GM19351 (cell line): ENCODE data around the gene F10.

ENCODE experiments used
- ATAC-seq: cut with Tn5 transposase; IDR thresholded peaks from one replicate; pipeline ENCODE4 v1.9.1; 2021; ENCODE audit warnings: mild to moderate bottlenecking, moderate library complexity; ENCODE audit not compliant: unreplicated experiment

The F10 gene

DNA sequence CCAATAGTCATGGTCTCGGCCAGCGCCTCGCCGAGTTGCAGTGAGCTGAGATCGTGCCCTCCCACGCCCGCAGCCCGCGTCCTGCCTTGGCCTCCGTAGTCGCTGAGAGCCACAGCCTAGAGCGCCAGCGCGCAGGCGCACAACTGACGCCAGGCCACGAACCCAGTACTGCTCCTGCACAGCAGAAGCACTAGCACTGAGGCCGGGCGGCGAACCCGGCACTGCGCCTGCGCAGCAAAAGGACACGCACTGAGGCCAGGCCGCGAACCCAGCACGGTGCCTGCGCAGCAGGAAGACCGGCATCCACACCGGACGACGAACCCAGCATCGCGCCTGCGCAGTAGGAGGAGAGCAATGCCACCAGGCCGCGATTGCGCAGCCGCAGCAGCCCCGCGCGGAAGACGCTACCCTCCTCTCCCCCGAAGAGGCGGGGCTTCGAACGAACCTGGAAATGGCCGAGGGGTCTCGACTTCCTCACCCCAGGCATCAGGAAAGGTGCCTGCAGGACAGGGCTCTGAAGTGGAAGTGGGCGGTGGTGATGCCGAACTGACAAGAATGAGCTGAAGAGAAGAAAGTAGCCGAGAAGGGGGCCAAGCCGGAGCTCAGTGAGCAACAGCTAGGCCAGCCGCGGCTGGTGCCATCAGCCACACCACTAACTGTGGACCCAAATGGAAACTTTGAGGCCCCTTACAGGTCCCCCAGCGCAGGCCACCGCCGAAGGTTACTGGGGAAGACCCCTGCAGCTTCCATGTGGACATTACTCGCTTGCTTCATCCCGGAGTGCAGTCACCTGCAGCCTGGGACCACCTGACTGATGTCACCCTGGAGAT lies 7.5 kb downstream of the F10 start:
- ATAC-seq: no peak

DNA sequence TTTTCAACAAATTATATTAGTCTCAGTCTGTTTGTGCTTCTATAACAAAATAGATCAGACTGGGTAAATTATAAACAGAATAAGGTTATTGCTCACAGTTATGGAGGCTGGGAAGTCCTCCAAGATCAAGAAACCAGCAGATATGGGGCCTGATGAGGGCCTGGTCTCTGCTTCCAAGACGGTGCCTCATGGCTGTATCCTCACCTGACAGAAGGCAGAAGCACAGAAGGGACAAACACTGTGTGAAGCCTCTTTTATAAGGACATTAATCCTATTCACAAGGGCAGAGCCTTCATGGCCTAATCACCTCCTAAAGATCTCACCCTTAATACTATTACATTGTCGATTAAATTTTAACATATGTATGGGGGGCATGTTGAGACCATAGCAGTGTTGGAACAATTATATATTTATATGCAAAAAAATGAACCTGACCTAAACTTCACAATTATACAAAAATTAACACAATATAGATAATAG lies 12.7 kb downstream of the F10 start:
- ATAC-seq: no peak

DNA sequence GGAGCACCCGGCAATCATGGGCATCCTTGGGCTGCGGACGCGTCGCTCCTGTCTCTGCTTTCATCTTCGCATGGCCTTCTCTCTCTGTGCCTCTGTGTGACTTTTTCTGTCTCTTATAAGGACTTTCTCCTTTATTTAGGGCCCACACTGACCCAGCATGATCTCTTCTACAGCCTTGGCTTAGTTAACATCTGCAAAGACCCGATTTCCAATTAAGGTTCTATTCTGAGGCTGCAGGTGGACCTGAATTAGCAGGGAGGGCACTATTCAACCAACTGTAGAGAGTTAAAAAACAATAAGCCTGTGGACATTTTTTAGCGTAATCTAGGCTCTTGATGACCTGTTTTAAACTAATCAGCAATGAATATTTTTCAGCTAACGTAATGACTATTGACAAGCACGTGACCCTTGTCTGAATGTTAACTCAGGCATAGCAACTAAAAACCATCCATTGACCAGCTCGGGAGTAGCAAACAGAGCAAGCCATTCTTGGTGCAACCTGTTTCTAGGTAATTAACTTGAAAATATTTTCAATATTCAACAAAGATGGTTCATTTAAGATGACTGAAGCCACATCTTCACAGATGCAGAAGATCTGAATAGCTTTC lies 15.2 kb downstream of the F10 start:
- no peak for ATAC-seq

DNA sequence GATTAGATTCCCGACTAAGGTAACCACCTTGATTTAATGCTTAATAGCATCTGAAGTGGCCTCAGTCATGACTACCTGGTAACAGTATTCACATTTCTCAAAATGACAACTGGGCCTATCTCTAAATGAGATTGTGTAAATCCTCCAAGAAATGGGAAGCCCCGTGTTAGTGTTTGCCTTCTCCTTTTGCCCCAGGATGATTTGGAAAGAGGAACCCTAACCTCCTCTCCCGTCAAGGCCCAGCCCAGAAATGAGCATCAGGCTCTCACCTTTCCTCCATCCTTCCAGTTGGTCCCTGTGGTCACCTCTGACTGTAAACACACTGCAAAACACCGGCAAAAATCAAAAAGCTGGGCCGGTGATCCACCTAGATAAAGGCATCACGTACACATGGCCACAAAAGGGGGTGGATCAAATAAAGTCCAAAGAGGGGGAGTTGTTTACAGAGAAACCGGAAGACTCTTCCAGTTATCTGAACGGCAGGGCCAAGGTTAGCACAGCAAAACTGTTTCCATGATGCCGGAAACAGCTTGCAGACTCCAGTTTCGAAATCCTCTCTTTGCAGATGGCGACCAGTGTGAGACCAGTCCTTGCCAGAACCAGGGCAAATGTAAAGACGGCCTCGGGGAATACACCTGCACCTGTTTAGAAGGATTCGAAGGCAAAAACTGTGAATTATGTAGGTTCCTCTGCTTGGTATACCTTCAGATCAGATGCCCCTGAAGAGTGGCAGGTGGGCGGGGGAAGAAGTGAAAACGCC lies 16.4 kb downstream of the F10 start:
- ATAC-seq: no peak

DNA sequence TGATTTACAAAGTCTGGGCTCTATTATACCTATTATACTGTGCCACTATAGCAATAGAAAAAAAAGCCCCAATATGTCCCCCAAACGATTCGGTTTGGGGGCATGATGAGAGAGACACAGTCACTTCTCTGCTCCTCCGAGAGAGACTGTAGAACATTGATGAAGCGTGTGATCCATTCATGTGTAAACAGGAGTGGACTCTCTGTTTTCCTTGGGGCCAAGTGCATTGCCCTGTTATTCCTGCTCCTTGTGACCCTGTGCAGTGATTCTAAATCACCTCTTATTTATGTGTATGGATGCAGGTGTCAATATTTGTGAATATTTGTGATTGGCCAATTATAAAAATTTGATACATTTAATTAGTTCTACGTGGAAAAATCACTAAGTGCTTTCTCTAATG lies 17.0 kb downstream of the F10 start:
- ATAC-seq: no peak

DNA sequence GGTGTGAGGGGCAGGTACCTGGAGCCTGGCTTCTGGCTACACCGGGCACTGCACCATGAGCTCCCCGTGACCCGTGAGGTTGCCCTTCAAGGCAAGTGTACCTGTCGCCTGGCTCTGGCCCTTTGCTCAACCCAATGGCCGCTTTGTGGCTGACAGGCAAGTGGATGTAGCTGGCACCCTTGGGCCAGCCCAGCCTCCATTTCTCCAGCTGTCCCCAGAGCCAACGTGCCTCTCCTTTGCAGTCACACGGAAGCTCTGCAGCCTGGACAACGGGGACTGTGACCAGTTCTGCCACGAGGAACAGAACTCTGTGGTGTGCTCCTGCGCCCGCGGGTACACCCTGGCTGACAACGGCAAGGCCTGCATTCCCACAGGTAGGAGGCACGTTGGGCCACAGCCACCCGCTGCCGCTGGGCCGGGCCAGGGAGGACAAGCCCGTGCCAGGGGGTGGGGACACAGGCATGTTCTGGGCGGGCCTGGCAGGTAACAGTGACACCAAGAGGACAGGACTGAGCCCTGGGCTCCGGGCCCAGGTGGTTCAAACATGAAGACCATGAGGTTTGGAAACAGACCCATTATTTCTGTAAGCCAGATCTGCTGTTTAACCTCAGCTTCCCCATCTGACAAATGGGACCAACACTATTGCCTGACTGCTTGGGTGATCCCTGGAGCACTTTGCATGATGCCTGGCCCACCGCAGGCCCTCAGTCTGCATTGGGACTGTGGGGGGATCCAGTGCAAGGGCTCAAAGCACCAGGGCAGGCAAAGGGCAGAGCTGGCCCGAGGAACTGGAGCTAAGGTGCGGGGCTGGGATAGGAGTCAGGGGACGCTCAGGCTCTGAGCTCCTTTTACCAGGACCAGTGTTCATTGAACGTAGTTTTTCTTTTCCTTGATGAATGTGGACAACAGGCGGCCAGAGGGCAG lies 18.3 kb downstream of the F10 start:
- ATAC-seq: no peak

DNA sequence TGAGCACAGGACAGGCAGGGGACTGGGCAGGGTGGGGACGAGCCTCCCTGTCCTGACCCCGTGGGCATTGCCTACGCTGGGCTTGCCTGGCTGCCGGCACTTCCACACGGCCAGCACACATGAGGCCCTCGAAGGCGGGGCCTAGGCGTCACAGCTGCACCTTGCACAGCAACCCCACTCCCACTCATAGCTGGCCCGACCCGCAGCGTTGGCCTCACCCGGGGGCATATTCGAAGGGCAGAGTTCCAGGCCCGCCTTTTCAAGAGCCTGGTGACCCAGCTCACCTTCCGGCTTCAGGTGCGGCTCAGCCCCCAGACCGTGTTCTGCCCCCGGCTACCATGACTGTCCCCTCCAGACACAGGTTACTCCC lies 19.0 kb downstream of the F10 start:
- no peak for ATAC-seq

DNA sequence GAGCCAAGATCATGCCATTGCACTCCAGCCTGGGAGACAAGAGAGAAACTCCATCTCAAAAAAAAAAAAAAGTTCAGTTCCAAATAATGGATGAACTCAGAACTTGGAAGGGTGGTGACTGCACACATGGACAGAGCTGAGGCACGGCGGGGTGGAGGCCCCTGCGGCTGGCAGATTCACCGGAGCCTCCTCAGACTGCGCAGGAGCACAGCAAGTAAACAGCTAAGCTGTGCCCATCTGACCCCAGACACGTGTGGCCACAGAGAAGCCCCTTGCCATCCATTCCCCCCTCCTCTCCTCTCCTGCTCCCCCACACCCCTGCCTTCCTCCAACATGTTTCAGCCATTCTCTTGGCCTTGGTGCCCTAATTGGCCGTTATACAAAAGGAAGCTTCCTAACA lies 20.3 kb downstream of the F10 start:
- ATAC-seq: no peak

DNA sequence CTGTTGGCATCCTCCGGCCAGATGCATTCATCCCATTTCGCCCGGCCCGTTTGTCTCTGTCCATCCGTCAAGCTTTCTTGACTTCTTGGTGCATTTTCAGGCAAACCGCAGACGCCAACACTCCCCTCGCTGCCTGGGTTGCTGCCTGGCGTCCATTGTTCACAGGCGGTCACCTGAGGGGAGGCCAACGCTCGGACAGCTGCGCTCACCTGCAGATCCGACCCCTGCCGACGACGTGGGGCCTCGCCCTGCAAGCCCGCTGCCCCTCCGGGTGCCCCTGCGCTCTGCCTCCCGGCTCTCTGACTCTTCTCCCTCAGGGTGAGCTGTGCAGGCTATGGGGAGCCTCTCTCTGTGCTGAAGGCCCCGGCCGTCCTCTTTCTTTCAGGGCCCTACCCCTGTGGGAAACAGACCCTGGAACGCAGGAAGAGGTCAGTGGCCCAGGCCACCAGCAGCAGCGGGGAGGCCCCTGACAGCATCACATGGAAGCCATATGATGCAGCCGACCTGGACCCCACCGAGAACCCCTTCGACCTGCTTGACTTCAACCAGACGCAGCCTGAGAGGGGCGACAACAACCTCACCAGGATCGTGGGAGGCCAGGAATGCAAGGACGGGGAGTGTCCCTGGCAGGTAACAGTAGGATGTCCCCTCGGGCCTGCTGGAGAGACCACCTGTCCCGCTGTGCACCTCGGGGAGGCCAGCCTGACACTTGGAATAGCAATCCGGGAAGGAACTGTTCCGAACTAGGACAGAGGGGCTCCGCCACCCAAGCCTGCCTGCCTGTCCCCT lies 21.1 kb downstream of the F10 start:
- ATAC-seq: no peak

DNA sequence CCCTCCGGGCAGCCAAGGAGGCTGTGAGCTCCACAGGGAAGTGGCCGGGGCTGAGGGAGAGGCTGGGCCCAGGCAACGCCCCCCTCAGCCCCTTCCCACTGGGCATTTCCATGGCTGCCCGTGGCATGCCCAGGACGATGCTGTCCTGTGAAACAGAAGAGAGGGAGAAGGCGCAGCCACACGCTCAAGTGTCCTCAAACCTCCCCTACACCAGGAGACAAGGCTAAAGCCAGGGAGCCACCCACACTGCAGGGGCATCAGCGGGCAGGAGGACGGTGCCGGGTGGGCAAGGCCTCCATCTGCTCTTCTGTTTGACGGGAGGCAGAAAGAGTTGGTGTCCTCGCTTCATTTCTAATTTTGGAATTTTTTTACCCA lies 21.6 kb downstream of the F10 start:
- no peak for ATAC-seq

DNA sequence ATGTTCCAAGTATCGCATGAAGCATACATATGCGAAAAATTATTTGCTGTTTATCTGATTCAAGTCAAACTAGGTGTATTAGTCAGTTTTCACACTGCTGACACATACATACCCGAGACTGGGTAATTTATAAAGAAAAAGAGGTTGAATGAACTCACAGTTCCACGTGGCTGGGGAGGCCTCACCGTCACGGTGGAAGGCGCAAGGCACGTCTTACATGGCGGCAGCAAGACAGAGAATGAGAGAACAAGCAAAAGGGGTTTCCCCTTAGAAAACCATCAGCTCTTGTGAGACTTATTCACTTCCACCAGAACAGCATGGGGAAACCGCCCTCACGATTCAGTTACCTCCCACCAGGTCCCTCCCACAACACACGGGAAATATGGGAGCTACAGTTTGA lies 22.9 kb downstream of the F10 start:
- no peak for ATAC-seq

DNA sequence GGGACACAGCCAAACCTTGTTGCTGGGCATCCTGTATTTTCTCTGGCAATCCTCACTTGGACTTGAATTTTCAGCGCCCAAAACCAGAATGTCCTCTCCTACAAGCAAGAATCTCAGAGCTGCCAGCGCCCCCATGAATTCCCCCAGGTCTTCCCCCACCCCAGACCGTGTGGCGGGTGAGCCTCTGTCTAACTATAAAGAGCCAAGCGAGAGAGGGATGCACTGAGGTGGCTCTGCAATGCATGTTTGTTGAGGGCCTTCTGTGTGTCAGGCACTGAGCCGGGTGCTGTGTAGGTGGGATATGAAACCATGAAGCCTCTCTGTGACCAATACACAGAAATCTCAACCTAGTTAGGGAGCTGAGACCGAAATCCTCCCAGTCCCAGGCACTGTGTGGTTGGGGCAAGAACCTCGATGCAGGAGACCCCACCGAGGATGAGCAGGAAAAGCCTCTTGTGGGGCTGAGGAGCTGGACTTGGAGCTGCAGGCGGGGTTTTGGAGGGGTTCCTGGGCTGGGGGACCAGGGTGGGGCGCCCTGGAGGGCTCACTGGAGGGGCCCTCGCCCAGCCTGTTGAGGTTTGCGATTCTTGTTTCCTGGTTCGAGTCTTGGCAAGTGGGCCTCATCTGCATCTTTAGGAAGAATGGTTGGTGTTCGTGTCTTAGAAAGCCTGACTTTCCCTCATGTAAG lies 23.5 kb downstream of the F10 start:
- no peak for ATAC-seq

DNA sequence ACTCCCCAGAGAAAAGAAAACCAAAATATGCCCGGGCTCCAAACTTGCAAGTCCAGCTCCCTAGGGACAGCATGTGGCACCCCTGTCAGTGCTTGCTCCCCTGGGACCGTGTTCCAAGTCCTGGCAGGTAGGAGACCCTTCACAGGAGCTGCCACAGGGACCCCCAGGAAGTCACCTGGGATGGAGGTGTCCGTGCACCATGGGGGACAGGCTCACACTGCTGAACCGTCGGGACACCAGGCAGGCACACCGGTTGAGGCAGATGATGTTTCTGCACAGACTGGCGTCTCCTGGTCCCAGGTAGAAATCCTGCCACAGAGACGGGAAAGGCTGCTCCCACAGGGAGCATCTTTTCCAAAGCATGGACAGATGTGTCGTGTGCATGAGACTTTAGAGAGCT lies 24.2 kb downstream of the F10 start:
- no peak for ATAC-seq

DNA sequence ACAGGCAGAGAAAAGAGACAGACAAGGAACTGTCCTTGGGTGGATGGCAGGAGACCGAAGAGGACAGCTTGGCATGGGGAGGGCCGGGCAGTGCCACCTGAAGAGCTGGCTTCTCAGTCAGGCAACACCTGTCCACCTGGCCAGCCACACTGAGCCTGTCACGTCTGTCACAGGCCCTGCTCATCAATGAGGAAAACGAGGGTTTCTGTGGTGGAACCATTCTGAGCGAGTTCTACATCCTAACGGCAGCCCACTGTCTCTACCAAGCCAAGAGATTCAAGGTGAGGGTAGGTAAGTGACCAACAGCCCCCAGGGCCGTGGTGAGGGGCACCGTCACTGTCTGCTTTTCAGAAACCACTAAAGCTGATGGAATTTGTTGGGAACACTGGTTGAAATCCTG lies 24.6 kb downstream of the F10 start:
- no peak for ATAC-seq

DNA sequence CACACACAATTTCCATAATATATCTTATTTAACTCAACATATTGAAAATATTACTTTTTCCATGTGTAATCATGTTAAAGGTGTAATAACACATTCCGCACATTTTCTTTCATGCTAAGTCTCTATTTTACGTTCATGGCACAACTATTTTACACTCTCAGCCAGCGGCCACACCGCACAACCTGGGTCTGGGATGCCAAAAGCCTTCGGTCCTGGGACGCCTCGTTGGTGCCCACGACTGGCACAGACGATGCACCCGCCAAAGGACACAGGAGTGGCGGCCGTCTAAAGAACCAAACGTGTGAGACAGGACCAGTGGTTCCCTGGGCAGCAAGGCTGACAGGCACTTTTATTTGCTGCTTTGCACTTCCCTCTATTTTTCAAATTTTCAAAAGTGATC lies 25.8 kb downstream of the F10 start:
- ATAC-seq: no peak

DNA sequence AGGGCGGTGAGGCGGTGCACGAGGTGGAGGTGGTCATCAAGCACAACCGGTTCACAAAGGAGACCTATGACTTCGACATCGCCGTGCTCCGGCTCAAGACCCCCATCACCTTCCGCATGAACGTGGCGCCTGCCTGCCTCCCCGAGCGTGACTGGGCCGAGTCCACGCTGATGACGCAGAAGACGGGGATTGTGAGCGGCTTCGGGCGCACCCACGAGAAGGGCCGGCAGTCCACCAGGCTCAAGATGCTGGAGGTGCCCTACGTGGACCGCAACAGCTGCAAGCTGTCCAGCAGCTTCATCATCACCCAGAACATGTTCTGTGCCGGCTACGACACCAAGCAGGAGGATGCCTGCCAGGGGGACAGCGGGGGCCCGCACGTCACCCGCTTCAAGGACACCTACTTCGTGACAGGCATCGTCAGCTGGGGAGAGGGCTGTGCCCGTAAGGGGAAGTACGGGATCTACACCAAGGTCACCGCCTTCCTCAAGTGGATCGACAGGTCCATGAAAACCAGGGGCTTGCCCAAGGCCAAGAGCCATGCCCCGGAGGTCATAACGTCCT lies 26.4 kb downstream of the F10 start:
- ATAC-seq: no peak

DNA sequence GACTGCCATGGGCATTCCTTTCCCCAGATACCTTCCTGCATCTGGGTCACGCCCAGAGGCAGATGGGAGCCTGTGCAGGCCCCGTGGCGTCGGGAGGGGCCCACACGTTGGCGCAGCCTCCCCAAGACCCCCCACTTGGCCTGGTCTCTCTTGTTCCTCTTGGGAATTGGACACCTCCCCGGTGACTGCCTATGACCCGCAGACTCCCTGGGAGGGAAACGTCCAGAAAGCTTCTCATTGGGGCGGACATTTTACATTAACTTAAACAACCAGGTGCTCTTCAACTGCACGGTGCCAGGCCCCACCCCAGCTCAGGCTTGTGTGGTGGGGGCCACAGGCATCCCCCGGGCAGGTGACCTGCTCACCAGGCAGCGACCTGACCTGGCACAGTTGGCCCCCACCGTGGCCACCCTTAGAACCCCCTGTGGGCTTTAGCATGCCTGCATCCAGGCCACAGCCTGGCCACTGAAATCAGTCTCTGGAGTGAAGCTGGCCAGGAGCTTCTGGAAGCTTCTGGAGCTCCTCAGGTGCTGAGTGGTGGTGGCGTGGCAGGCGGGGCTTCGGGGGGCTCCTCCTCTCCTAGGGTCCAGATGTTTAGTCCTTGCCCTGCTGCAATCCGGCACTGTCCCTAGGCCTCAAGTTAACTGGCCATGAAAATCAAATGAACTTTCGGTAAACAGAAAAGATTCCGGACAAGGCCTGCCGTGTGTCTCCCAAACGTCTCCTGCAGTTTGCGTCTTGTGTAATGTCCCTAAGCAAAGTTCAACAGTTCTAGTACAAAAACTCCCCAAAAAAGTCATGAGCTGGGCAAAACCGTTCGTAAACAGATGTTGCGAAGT lies 27.3 kb downstream of the F10 start:
- ATAC-seq: no peak
